Left ventricle myocardium inferior (tissue), 1 donor: ENCODE data around the gene ANKS1B. TPM values are rescaled to one million over a fixed set of nuclear protein-coding genes. Genes with fewer than 3 reads are reported as not detected.

ENCODE experiments used
- DNase-seq: peaks from one replicate; pipeline ENCODE4 v3.0.0-alpha.2; 2020
- H3K27ac ChIP-seq: fragments of 200-600 bp; replicated peaks from 2 replicates; pipeline ENCODE4 v1.8.0; 2021
- H3K27me3 ChIP-seq: fragments of 200-600 bp; 2 replicates; pipeline ENCODE4 v1.8.0; 2021; ENCODE audit warnings: low read depth
- H3K36me3 ChIP-seq: fragments of 200-600 bp; 2 replicates; pipeline ENCODE4 v1.8.0; 2021
- H3K4me1 ChIP-seq: fragments of 200-600 bp; 2 replicates; pipeline ENCODE4 v1.8.0; 2021
- H3K4me3 ChIP-seq: fragments of 200-600 bp; 2 replicates; pipeline ENCODE4 v1.8.0; 2021; ENCODE audit warnings: mild to moderate bottlenecking, moderate library complexity
- H3K9me3 ChIP-seq: fragments of 200-600 bp; replicated peaks from 2 replicates; pipeline ENCODE4 v1.8.0; 2021
- intact Hi-C: fragments of 100-400 bp; cut with micrococcal nuclease; formaldehyde crosslinking; loops from one replicate; pipeline ENCODE4 v1.11.0; 2022
- total RNA-seq: library from RNA; stranded (reverse); fragmentation: NEBNext Ultra II Directional; extraction: Animal tissue kit (Norgen Biotek cat#: 25700); gene quantifications from one replicate; pipeline ENCODE4 v1.2.1, GENCODE V29; 2021
- TF ChIP-seq, protein P1 (sequence below): fragments of 200-600 bp; IDR thresholded peaks from 2 replicates; pipeline ENCODE4 v1.8.0; 2021; ENCODE audit warnings: antibody characterized with exemption, mild to moderate bottlenecking, borderline replicate concordance
- donor health status: DM: no; HTN: yes; CAD: no; lungs with severe emphysema.

ANKS1B gene
- total RNA-seq, 1 donor from 2014 or later, result 1.6 TPM

DNA sequence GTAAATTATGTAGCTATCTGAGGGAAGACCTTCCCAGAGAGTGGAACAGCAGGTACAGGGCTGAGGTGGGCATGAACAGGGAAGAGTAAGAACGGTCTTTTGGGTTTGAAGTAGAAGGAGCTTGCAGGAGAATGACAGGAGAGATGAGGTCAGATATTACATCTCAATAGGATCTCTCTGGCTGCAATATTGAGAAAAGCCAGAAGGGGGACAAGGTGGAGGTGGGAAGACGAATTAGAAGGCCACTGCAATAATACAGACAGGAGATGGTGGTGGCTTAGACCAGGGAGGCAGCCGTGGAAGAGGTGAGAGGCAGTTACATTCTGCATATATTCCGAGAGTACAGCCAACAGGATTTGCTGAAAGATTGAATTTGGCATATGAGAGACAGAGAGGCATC, 1029.5 kb downstream of the ANKS1B start:
- TF ChIP-seq, protein P1, sequence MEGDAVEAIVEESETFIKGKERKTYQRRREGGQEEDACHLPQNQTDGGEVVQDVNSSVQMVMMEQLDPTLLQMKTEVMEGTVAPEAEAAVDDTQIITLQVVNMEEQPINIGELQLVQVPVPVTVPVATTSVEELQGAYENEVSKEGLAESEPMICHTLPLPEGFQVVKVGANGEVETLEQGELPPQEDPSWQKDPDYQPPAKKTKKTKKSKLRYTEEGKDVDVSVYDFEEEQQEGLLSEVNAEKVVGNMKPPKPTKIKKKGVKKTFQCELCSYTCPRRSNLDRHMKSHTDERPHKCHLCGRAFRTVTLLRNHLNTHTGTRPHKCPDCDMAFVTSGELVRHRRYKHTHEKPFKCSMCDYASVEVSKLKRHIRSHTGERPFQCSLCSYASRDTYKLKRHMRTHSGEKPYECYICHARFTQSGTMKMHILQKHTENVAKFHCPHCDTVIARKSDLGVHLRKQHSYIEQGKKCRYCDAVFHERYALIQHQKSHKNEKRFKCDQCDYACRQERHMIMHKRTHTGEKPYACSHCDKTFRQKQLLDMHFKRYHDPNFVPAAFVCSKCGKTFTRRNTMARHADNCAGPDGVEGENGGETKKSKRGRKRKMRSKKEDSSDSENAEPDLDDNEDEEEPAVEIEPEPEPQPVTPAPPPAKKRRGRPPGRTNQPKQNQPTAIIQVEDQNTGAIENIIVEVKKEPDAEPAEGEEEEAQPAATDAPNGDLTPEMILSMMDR, result no peak

DNA sequence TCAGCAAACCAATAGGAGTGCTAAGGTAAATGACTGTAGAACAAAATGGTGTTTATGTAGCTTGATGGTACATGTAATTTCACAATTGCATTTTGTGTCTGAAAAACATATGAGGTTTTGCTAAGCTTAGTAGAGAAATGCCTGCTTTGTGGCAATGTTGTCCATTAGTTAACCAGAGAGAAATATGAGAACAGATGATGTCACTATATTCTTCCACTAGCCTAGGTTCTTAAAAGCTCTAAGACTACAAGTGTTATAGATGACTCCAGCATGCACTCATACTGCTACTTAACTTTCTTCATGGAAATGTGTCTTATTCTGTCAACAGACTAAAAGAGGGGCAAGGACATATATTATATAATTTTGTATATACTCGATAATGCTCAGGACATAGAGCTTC, 1030.2 kb downstream of the ANKS1B start:
- Histone ChIP-seq H3K27me3 (no peaks in the 10 kb centered on the region), H3K4me1 (no peaks in the 10 kb centered on the region), H3K9me3 (peaks cover under 1% of the 10 kb centered on the region), H3K4me3 (no peak overlapping the region), H3K27ac (no peak overlapping the region), H3K36me3 (no peaks in the 10 kb centered on the region)
- DNase-seq, result no peak
- intact Hi-C loops, result no loop called here
- TF ChIP-seq, protein P1, result no peak

More for the DNA sequence above, 1029.5 kb downstream of the ANKS1B start:
- peaks cover 9% of the 10 kb centered on the region for H3K9me3 ChIP-seq
- H3K36me3 ChIP-seq, result no peaks in the 10 kb centered on the region
- no peak overlapping the region for H3K4me3 ChIP-seq
- no peak overlapping the region for H3K27ac ChIP-seq
- no peaks in the 10 kb centered on the region for H3K27me3 ChIP-seq
- no peaks in the 10 kb centered on the region for H3K4me1 ChIP-seq
- no peak for DNase-seq
- intact Hi-C loops, result no loop called here

- intact Hi-C loops, result no loop called here
- no peak overlapping the region for H3K4me3 ChIP-seq
- TF ChIP-seq, protein P1, result no peak
- H3K4me1 ChIP-seq, result no peaks in the 10 kb centered on the region
- H3K27ac ChIP-seq, result no peak overlapping the region
- H3K9me3 ChIP-seq, result no peaks in the 10 kb centered on the region
- no peak for DNase-seq
- no peaks in the 10 kb centered on the region for H3K27me3 ChIP-seq
- no peaks in the 10 kb centered on the region for H3K36me3 ChIP-seq
These were observed 1033.3 kb downstream of the ANKS1B start for GRCh38 chr12:98951406-98951805.

- H3K27me3 ChIP-seq, result peaks cover 6% of the 10 kb centered on the region
- H3K4me1 ChIP-seq, result no peaks in the 10 kb centered on the region
- H3K4me3 ChIP-seq, result no peak overlapping the region
- H3K27ac ChIP-seq, result no peak overlapping the region
- H3K36me3 ChIP-seq, result no peaks in the 10 kb centered on the region
- TF ChIP-seq, protein P1, result no peak
- no peaks in the 10 kb centered on the region for H3K9me3 ChIP-seq
- intact Hi-C loops, result no loop called here
- DNase-seq, result no peak
These were observed 1036.3 kb downstream of the ANKS1B start for GRCh38 chr12:98948343-98948949.

- intact Hi-C loops, result no loop called here
- no peaks in the 10 kb centered on the region for H3K36me3 ChIP-seq
- TF ChIP-seq, protein P1, result no peak
- H3K4me1 ChIP-seq, result no peaks in the 10 kb centered on the region
- no peak overlapping the region for H3K27ac ChIP-seq
- H3K27me3 ChIP-seq, result peaks cover 12% of the 10 kb centered on the region
- H3K9me3 ChIP-seq, result no peaks in the 10 kb centered on the region
- H3K4me3 ChIP-seq, result no peak overlapping the region
- no peak for DNase-seq
These were observed 1038.9 kb downstream of the ANKS1B start for GRCh38 chr12:98945864-98946263.
